ENCODE results near the gene SYS1. TPM values are rescaled to one million over a fixed set of nuclear protein-coding genes. Genes with fewer than 3 reads are reported as not detected.

The SYS1 gene
- total RNA-seq, 1 experiment from 2014 or later = 20.5 TPM

- TF ChIP-seq YY1 (IDR thresholded peaks at IDR 0.05; ENCODE audit: extremely low read depth, insufficient replicate concordance, low read depth, low read length) = peak; percentile 43
- no peak for TF ChIP-seq CEBPB (IDR thresholded peaks at IDR 0.05; ENCODE audit: low read depth)
- no peak for TF ChIP-seq EZH2 (IDR thresholded peaks at IDR 0.05)
- peak; percentile 42; the same call in 1 of the 2 replicates for TF ChIP-seq ZFX (IDR thresholded peaks at IDR 0.05)
- TF ChIP-seq ATF3 (IDR thresholded peaks at IDR 0.05) = no peak
- TF ChIP-seq POLR2A (IDR thresholded peaks at IDR 0.05; ENCODE audit: borderline replicate concordance, extremely low read depth, insufficient read depth, insufficient read length) = peak; percentile 76
- TF ChIP-seq MAX (IDR thresholded peaks at IDR 0.05) = peak; percentile 68; the same call in 1 of the 2 replicates
Observed at GRCh38 chr20:45362804-45363610, at the start of gene SYS1 (continued).

- H2AFZ ChIP-seq (ENCODE audit: low read depth, low read length, poor library complexity, severe bottlenecking) = no peak overlapping the region
- no peaks in the 10 kb centered on the region for H3K9me3 ChIP-seq (ENCODE audit: control insufficient read depth in 1 of 2, insufficient read depth in 1 of 2, low read depth in 1 of 2, low read length in 2 of 2)
- TF ChIP-seq POLR2AphosphoS5 (IDR thresholded peaks at IDR 0.05; ENCODE audit: low read depth, low read length) (no peak), EZH2phosphoT487 (IDR thresholded peaks at IDR 0.05; ENCODE audit: borderline replicate concordance) (no peak), REST (IDR thresholded peaks at IDR 0.05; ENCODE audit: low read depth) (no peak), RAD21 (IDR thresholded peaks at IDR 0.05; ENCODE audit: low read depth) (no peak), SRF (IDR thresholded peaks at IDR 0.05; ENCODE audit: low read depth) (no peak), TCF7L2 (IDR thresholded peaks at IDR 0.05; ENCODE audit: borderline replicate concordance, extremely low read depth, insufficient read depth, insufficient read length) (no peak)
- no peaks in the 10 kb centered on the region for H3K79me2 ChIP-seq (ENCODE audit: insufficient read depth, low read length)
- RAD21 ChIA-PET (ENCODE audit: low non-redundant PET in 1 of 2, low total read pairs in 2 of 2, uncharacterized antibody in 2 of 2, unreplicated experiment in 2 of 2) = no interaction called here
- POLR2A ChIA-PET = no interaction called here
- intact Hi-C loops (cut with micrococcal nuclease) = loop anchor here (5.0 kb wide), 1 partner anchor 272 kb away; no protein-coding TSS in a partner anchor
- no peaks in the 10 kb centered on the region for H3K36me3 ChIP-seq (ENCODE audit: control insufficient read depth in 1 of 2, insufficient read depth in 2 of 2, low read length in 2 of 2)
- H3K27me3 ChIP-seq (ENCODE audit: insufficient read depth, low read length) = no peaks in the 10 kb centered on the region
- H4K20me1 ChIP-seq (ENCODE audit: insufficient read depth) = no peaks in the 10 kb centered on the region
- H3K9ac ChIP-seq (ENCODE audit: low read length) = no peak overlapping the region
- H3K9me2 ChIP-seq (ENCODE audit: insufficient read depth) = no peaks in the 10 kb centered on the region
- CTCF ChIA-PET = interaction anchor here (0.6 to 1.3 kb wide), 4 partner anchors 13 to 386 kb away, joined by 3 to 4 read pairs (median 3); no protein-coding TSS in a partner anchor
- no TSS peak for BruUV-seq (replicated peaks)
- H3K4me3 ChIP-seq (replicated peaks in 1 of 2; ENCODE audit: low read depth in 1 of 2, low read length in 2 of 2) = no peak overlapping the region
- H3K4me1 ChIP-seq (ENCODE audit: control insufficient read depth in 1 of 2, insufficient read depth in 2 of 2, low read length in 2 of 2) = peaks cover 0 to 10% of the 10 kb centered on the region in 2 experiments; a peak in 2 of 4 replicates
- ATAC-seq = no peak
- no peak for DNase-seq (ENCODE audit: low read depth, low spot score)
- no peak overlapping the region for H3K27ac ChIP-seq (ENCODE audit: low read depth, low read length)
- no peak overlapping the region for H3K4me2 ChIP-seq (ENCODE audit: low read length)
Observed at GRCh38 chr20:45313943-45314342, 49.0 kb upstream of the SYS1 start.
